KBM-7 (cell line): ENCODE results near the gene TSPY9.
"Not testable (repeated sequence)": the region's sequence is repeated elsewhere in the genome, so short reads cannot be mapped to it uniquely, and the experiment has no call there.

Source experiments
- DNase-seq: peaks from one replicate; pipeline ENCODE4 v3.0.0-alpha.2; 2015
- in situ Hi-C: fragments of 300-500 bp; cut with MboI; formaldehyde crosslinking; loops from 2 replicates; pipeline ENCODE4 v1.14.3; 2020; ENCODE audit warnings: low sequenced_read_pairs, low pct_unique_long_range_greater_than_20kb, mixed read lengths

The TSPY9 gene

GRCh38 chrY:9486967-9487366 is at the start of gene TSPY9:
Gene TSPY9 (plus strand): TSS chrY:9487267. CDS start chrY:9487313, 46 bp downstream.
- in situ Hi-C loops, DNase-seq: not testable (repeated sequence)

DNA sequence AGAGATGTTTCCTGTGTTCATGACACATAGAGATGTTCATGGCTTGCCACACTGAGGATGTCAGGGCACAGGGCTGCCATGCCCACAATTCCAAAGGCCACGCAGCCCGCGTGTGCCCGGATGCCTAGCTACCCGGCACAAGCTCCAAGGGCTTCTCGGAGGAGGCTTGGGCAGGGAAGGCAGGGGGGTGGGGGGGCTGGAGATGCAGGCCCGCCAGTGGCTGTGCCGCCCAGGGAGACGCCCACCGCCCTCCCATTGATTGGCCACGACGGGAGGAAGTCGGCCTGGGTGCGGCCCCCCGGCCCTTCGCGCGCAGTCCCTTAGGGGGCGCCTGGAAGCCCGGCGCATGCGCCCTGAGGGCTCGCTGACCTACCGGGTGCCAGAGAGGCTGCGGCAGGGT is 20.4 kb upstream of the TSPY9 start, which contains the start of gene TSPY1:
Gene TSPY1, plus strand, starts transcription at position 301 of the 400 bp plus-strand sequence. Its CDS starts 46 bp downstream, at position 347.
- DNase-seq, in situ Hi-C loops: not testable (repeated sequence)

DNA sequence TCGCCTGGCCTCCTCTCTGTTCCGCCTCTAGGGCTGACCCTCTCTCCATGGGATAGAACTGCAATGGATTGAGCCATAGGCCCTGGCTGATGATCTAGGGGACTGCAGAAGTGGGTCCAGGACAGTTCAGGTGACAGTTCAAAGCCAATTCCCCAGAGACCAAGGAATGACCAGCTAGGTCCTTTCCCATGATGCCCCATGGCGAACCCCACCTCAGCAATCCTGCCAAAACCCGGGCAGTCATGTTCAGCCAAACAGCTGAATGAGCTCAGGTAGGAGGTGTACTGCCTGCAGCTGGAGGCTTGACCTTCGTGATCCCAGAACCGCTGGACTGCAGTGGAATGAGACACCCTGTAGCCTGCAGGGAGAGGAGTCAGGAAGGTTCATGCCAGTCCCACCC is 17.3 kb downstream of the TSPY9 start:
- DNase-seq, in situ Hi-C loops: not testable (repeated sequence)

DNA sequence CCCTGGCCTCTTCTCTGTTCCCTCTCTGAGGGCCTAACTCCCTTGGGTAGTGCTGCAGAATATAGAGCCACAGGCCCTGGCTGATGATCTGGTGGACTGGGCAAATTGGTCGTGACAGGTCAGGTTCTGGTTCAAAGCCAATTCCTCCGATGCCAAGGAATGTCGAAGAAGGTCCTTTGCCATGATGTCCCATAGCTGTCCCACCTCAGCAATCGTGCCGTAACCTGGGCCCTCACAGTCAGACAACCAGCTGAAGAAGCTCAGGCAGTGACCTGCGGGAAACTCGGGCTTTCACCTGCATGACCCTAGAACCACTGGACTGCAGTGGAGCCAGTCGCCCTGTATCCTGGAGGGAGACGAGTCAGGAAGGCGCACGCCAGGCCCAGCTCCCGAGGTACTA is 29.2 kb downstream of the TSPY9 start:
- DNase-seq, in situ Hi-C loops: not testable (repeated sequence)

DNA sequence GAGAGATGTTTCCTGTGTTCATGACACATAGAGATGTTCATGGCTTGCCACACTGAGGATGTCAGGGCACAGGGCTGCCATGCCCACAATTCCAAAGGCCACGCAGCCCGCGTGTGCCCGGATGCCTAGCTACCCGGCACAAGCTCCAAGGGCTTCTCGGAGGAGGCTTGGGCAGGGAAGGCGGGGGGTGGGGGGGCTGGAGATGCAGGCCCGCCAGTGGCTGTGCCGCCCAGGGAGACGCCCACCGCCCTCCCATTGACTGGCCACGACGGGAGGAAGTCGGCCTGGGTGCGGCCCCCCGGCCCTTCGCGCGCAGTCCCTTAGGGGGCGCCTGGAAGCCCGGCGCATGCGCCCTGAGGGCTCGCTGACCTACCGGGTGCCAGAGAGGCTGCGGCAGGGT is 40.5 kb downstream of the TSPY9 start, which contains the start of gene TSPY10:
Gene TSPY10, plus strand, starts transcription at position 301 of the 400 bp plus-strand sequence. Its CDS starts 46 bp downstream, at position 347.
- in situ Hi-C loops, DNase-seq: not testable (repeated sequence)
